WTC11 (cell line): ENCODE data around the gene ATP2B3.
A peak's percentile ranks its signal among the peaks of the same experiment; 100 is the strongest.

ENCODE experiments used
- NR3C1 ChIP-seq: sonication (generic); formaldehyde crosslinking; conservative IDR thresholded peaks from 2 replicates; pipeline ENCODE4 v1.8.1; 2023; ENCODE audit warnings: low read depth, mild to moderate bottlenecking, missing genetic modification reagents
- SMAD4 ChIP-seq: sonication (generic); formaldehyde crosslinking; IDR thresholded peaks from 2 replicates; pipeline ENCODE4 v1.8.0; 2022; ENCODE audit warnings: mild to moderate bottlenecking, missing genetic modification reagents
- TCF7 ChIP-seq: sonication (generic); formaldehyde crosslinking; IDR thresholded peaks from 2 replicates; pipeline ENCODE4 v1.8.0; 2022; ENCODE audit warnings: mild to moderate bottlenecking, low read depth, missing genetic modification reagents, moderate library complexity
- TEAD4 ChIP-seq: sonication (generic); formaldehyde crosslinking; IDR thresholded peaks from 2 replicates; pipeline ENCODE4 v1.8.0; 2022; ENCODE audit warnings: mild to moderate bottlenecking, missing genetic modification reagents
- TF ChIP-seq, protein P1 (sequence below): sonication (generic); formaldehyde crosslinking; IDR thresholded peaks from 2 replicates; pipeline ENCODE4 v1.8.1; 2023; ENCODE audit warnings: mild to moderate bottlenecking, moderate library complexity, missing genetic modification reagents
- TF ChIP-seq, protein P2 (sequence below): sonication (generic); formaldehyde crosslinking; IDR thresholded peaks from 2 replicates; pipeline ENCODE4 v1.8.1; 2022; ENCODE audit warnings: missing genetic modification reagents, borderline replicate concordance
- TF ChIP-seq, protein P3 (sequence below): fragments of 200-600 bp; IDR thresholded peaks from 2 replicates; pipeline ENCODE4 v1.8.0; 2022; ENCODE audit warnings: antibody characterized with exemption
- TF ChIP-seq, protein P4 (sequence below): sonication (generic); formaldehyde crosslinking; IDR thresholded peaks from 2 replicates; pipeline ENCODE4 v1.8.0; 2023; ENCODE audit warnings: mild to moderate bottlenecking, missing genetic modification reagents

DNA sequence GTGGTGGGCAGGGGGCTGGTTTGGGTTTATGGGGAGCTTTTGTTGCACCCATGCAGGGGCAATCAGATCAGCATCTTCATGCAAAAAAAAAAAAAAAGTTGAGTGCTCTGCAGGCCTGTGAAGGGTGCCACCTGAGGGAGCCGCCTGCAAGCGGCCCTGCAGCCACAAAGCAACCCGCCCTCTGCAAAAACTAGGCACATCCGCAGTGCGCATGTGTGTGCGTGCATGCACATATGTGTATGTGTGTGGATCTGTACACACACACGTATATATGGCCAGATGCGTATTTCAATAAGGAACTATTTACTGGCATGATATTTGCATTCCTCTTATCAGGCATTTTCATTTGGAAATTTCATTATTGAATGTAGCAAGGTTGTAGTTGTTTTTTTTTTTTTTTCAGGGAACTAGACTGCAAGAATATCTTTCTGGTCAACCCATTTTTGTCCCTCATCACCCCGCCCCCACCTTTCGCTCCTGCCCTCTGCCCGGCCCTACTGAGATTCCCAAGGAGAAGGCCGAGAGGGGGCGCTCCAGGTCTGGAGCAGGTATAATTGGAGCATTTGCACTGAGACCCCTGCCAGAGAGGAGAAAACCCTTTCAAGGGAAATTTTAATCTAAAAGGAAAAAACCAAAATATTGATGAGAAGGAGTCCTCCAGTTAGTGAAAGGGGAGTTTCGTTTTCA, 63.4 kb downstream of the ATP2B3 start:
- TF ChIP-seq, protein P1, sequence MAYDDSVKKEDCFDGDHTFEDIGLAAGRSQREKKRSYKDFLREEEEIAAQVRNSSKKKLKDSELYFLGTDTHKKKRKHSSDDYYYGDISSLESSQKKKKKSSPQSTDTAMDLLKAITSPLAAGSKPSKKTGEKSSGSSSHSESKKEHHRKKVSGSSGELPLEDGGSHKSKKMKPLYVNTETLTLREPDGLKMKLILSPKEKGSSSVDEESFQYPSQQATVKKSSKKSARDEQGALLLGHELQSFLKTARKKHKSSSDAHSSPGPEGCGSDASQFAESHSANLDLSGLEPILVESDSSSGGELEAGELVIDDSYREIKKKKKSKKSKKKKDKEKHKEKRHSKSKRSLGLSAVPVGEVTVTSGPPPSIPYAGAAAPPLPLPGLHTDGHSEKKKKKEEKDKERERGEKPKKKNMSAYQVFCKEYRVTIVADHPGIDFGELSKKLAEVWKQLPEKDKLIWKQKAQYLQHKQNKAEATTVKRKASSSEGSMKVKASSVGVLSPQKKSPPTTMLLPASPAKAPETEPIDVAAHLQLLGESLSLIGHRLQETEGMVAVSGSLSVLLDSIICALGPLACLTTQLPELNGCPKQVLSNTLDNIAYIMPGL (CRISPR knock-in tag): no peak
- TF ChIP-seq SMAD4 (CRISPR knock-in tag): no peak
- TF ChIP-seq, protein P2, sequence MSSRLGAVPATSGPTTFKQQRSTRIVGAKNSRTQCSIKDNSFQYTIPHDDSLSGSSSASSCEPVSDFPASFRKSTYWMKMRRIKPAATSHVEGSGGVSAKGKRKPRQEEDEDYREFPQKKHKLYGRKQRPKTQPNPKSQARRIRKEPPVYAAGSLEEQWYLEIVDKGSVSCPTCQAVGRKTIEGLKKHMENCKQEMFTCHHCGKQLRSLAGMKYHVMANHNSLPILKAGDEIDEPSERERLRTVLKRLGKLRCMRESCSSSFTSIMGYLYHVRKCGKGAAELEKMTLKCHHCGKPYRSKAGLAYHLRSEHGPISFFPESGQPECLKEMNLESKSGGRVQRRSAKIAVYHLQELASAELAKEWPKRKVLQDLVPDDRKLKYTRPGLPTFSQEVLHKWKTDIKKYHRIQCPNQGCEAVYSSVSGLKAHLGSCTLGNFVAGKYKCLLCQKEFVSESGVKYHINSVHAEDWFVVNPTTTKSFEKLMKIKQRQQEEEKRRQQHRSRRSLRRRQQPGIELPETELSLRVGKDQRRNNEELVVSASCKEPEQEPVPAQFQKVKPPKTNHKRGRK (CRISPR knock-in tag): no peak
- TF ChIP-seq, protein P3, sequence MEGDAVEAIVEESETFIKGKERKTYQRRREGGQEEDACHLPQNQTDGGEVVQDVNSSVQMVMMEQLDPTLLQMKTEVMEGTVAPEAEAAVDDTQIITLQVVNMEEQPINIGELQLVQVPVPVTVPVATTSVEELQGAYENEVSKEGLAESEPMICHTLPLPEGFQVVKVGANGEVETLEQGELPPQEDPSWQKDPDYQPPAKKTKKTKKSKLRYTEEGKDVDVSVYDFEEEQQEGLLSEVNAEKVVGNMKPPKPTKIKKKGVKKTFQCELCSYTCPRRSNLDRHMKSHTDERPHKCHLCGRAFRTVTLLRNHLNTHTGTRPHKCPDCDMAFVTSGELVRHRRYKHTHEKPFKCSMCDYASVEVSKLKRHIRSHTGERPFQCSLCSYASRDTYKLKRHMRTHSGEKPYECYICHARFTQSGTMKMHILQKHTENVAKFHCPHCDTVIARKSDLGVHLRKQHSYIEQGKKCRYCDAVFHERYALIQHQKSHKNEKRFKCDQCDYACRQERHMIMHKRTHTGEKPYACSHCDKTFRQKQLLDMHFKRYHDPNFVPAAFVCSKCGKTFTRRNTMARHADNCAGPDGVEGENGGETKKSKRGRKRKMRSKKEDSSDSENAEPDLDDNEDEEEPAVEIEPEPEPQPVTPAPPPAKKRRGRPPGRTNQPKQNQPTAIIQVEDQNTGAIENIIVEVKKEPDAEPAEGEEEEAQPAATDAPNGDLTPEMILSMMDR: 0 out of 2 replicates have a peak, but pooled peaks have one; percentile 21
- TF ChIP-seq, protein P4, sequence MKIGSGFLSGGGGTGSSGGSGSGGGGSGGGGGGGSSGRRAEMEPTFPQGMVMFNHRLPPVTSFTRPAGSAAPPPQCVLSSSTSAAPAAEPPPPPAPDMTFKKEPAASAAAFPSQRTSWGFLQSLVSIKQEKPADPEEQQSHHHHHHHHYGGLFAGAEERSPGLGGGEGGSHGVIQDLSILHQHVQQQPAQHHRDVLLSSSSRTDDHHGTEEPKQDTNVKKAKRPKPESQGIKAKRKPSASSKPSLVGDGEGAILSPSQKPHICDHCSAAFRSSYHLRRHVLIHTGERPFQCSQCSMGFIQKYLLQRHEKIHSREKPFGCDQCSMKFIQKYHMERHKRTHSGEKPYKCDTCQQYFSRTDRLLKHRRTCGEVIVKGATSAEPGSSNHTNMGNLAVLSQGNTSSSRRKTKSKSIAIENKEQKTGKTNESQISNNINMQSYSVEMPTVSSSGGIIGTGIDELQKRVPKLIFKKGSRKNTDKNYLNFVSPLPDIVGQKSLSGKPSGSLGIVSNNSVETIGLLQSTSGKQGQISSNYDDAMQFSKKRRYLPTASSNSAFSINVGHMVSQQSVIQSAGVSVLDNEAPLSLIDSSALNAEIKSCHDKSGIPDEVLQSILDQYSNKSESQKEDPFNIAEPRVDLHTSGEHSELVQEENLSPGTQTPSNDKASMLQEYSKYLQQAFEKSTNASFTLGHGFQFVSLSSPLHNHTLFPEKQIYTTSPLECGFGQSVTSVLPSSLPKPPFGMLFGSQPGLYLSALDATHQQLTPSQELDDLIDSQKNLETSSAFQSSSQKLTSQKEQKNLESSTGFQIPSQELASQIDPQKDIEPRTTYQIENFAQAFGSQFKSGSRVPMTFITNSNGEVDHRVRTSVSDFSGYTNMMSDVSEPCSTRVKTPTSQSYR (CRISPR knock-in tag): no peak
- TF ChIP-seq TCF7 (CRISPR knock-in tag): no peak
- TF ChIP-seq TEAD4 (CRISPR knock-in tag): no peak
- no peak for TF ChIP-seq NR3C1 (CRISPR knock-in tag)
